Measurements from ENCODE around the gene PTBP1.

The PTBP1 gene

GRCh38 chr19:798415-799075 is 1.3 kb downstream of the PTBP1 start:
- no peak for DNase-seq

GRCh38 chr19:799076-799881 is 2.0 kb downstream of the PTBP1 start:
- DNase-seq, result peak in 1 of 5 experiments; percentile 35

DNA sequence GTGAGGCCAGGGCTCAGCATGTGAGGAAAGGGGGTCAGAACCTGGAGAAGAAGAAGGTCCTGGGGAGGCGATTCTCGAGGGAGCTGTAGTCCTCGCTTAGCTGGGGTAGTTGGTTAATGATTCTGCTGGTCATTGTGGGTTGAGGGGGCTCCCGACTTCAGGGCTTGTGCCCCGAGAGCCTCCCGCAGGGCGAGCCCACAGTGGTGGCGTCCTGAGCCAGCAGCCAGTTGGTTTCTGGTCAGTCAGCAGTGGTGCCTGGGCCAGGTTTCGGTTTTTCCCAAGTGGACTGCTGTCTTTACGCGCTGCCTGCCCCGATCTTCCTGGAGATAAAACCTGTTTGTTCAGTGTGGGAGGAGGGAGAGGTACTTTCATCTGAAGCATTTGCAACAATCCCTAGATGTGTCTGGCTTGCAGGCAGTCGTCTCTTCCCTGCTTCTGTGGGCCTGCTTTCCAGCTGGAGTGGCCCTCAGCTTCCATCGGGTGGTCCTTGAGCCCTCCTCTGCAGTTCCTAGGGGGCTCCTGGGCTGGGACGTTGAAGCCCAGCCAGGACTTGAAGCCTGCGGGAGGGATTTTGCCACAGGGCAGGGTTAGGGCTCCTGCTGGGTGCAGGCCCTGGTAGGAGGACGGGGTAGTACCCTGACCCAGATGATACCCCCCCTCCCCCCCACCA is 3.2 kb downstream of the PTBP1 start:
- no peak for DNase-seq

- DNase-seq, result no peak
Measured at GRCh38 chr19:801030-801860, 4.0 kb downstream of the PTBP1 start.

GRCh38 chr19:801861-802497 is 4.7 kb downstream of the PTBP1 start:
- no peak for DNase-seq

DNA sequence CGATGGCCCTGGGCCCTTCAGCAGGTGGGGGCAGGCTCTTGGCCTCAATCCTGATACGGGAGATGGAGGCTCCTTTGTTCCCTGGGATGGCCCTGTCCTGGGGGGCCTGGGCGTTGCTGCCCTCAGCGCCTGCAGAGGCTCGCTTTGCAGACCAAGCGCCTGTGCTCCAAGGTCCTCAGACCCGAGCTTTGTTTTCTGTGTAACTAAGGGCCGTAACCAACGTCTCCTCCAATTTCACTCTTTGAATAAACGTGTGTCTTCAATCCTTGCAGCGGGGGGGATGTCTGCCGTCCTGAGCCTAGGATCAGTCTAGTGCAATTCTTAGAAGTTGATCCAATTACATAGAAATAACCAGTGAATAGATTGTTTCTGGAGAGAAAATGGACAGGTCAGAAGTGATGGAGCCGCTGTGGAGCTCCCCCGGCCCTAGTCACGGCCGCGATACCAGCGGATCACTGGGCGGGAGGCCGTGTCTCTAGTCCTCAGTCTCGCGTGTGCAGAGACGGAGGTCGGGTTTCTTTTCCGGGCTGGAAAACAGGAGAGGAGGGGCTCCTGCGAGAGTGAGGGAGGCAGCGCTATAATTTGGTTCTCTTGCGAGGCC is 5.3 kb downstream of the PTBP1 start:
- no peak for DNase-seq

GRCh38 chr19:803099-803561 is 5.9 kb downstream of the PTBP1 start:
- DNase-seq, result no peak

DNA sequence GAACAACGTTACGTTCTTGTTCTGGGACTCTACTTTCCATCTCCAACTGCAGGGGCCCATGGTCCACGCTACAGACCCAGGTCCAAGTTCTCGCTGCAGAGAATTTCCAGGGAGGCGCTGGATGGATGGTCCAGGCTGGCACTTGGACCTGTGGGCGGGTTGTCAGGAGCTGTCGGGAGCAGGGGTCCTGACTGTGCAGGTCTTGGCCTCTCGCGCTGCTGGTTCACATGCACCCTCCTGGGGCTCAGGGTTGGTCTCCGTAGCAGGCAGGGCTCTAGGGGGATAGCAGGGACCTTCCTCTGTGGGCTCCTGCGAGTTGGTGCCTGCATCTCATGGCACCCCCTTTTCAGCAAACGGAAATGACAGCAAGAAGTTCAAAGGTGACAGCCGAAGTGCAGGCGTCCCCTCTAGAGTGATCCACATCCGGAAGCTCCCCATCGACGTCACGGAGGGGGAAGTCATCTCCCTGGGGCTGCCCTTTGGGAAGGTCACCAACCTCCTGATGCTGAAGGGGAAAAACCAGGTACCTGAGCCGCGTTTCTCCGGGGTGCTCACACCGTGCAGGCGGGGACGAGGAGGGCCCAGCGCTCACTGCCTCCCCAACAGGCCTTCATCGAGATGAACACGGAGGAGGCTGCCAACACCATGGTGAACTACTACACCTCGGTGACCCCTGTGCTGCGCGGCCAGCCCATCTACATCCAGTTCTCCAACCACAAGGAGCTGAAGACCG is 6.6 kb downstream of the PTBP1 start:
- no peak for DNase-seq

DNA sequence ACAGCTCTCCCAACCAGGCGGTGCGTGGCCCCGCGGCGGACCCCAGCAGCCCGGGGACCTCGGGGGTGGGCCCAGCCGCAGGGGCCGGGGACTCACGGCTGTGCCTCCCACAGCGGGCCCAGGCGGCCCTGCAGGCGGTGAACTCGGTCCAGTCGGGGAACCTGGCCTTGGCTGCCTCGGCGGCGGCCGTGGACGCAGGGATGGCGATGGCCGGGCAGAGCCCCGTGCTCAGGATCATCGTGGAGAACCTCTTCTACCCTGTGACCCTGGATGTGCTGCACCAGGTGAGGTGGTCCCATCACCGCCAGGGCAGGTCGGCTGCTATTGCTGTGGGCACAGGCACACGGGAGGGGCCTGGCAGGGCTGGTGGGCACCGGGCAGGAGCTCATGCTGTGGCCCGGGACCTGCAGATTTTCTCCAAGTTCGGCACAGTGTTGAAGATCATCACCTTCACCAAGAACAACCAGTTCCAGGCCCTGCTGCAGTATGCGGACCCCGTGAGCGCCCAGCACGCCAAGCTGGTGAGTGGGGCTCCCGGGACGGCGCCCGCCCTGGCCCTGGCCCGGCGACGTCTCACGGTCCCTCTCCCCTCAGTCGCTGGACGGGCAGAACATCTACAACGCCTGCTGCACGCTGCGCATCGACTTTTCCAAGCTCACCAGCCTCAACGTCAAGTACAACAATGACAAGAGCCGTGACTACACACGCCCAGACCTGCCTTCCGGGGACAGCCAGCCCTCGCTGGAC is 7.3 kb downstream of the PTBP1 start:
- DNase-seq, result no peak

DNA sequence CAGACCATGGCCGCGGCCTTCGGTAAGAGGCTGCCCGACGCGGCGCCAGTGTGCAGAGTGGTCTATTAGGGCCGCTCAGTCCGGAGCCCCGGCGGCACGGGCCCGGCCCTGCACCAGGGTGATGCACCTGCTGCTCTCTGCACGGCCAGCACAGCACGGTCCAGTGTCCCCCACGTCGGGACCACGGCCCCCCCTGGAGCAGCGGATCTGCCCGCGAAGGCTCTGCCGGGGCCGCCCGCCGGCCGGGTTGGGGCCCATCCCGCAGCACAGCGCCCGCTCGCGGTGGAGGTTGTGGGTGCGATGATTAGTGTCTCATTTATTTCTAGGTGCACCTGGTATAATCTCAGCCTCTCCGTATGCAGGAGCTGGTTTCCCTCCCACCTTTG is 7.9 kb downstream of the PTBP1 start:
- no peak for DNase-seq

- no peak for DNase-seq
Measured at GRCh38 chr19:805600-806550, 8.6 kb downstream of the PTBP1 start.

DNA sequence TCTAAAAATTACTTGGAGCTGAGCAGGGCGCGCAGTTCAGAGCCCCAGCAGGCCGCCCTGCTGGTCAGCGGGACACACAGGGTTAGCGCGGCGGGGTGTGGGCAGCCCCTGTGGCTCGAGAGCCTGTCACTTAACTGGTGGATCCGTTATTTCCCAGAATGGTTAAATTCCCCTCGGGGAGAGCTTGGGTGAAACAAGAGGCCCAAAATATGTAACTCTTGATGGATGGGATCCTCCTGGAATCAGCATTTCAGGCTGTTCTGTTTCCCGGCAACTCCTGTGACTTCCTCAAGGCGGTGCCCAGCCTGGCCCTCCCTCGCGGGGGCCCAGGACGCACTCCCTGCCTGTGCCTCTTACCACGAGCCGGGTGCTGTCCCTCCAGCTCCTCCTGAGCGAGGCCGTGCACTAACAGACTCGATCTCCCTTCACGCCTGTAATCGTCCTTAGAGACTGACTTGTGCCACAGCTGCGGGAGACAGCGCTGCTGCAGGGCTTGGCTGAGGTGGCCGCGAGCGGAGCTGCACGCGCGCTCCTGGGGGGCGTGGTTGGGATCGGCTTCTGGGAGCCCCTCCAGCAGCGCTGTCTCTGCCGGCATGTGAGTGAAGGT is 9.7 kb downstream of the PTBP1 start:
- DNase-seq, result no peak

DNA sequence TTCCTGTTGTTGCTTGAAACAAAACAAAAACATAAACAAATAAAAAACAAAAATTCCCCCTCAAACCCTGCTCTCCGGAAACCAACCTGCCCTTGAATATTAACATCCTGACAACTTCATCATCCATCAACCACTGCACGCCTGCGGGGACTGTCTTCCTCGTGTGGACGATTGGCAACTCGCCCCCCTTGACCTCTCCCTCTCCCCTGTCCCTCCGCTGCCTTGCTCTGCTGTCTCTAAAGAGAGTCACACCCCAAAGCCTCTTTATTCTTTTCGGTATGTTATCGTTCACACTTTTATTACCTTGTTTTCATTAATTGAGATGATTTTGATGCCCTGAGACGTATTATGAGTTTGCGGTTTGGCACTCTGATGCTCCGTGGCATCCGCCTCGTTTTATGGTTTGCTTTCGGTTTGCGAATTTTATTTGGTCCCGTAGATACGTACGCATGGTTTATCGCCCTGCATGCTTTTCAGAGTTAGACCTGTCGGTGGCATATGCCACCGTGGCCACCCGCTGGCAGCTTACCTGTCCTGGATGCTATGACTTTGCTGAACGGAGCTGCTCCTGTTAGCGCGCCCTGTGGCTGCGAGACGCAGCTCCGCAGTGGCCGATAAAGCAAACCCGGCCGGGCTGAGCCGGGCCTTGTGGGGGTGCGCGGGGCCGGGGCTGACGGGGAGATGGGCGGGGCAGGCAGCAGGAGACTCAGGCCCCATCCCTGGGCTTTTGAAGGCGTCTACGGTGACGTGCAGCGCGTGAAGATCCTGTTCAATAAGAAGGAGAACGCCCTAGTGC is 10.6 kb downstream of the PTBP1 start:
- no peak for DNase-seq

- DNase-seq, result no peak
Measured at GRCh38 chr19:808423-808775, 11.1 kb downstream of the PTBP1 start.

- DNase-seq, result no peak
Measured at GRCh38 chr19:810077-810855, 13.0 kb downstream of the PTBP1 start.

GRCh38 chr19:810883-811489 is 13.7 kb downstream of the PTBP1 start:
- DNase-seq, result no peak

Data from T-helper 2 cell (primary cell).